GM18526 (cell line): ENCODE results near the gene NOD1.

Source experiments
- POLR2A ChIP-seq: IDR thresholded peaks from 3 replicates; pipeline ENCODE4 v1.6.1; 2011; ENCODE audit not compliant: insufficient read length; ENCODE audit errors: extremely low read depth

Gene NOD1

GRCh38 chr7:30505174-30505697 lies 26.7 kb upstream of the NOD1 start:
- no peak for TF ChIP-seq POLR2A

- peak; percentile 76 for TF ChIP-seq POLR2A
Observed at GRCh38 chr7:30504301-30505173, 26.0 kb upstream of the NOD1 start, which contains the start of gene GGCT. TSS of gene GGCT (minus strand) at chr7:30504829. CDS start at chr7:30504709, 120 bp downstream.

GRCh38 chr7:30503274-30504212 lies 25.0 kb upstream of the NOD1 start:
- no peak for TF ChIP-seq POLR2A

GRCh38 chr7:30502470-30503251 lies 24.1 kb upstream of the NOD1 start:
- no peak for TF ChIP-seq POLR2A

- no peak for TF ChIP-seq POLR2A
Observed at GRCh38 chr7:30501264-30501663, 22.7 kb upstream of the NOD1 start.

GRCh38 chr7:30493228-30493627 lies 14.6 kb upstream of the NOD1 start:
- TF ChIP-seq POLR2A, result no peak

- no peak for TF ChIP-seq POLR2A
Observed at GRCh38 chr7:30491417-30491816, 12.8 kb upstream of the NOD1 start.

GRCh38 chr7:30487371-30487770 lies 8.8 kb upstream of the NOD1 start:
- no peak for TF ChIP-seq POLR2A

GRCh38 chr7:30485667-30486066 lies 7.1 kb upstream of the NOD1 start:
- no peak for TF ChIP-seq POLR2A

GRCh38 chr7:30479202-30480120 lies 877 bp upstream of the NOD1 start:
- TF ChIP-seq POLR2A, result no peak

GRCh38 chr7:30476459-30477145 lies 2.0 kb downstream of the NOD1 start:
- TF ChIP-seq POLR2A, result no peak

- TF ChIP-seq POLR2A, result no peak
Observed at GRCh38 chr7:30475580-30475979, 3.0 kb downstream of the NOD1 start.

- TF ChIP-seq POLR2A, result no peak
Observed at GRCh38 chr7:30474893-30475292, 3.7 kb downstream of the NOD1 start.
